ENCODE data around the gene CSPG4. TPM values are rescaled to one million over a fixed set of nuclear protein-coding genes. Genes with fewer than 3 reads are reported as not detected.

CSPG4 gene
- total and polyA plus RNA-seq, 2 of the 8 experiments (the other 6 are each of a cell fraction or from before 2014, with no cell fraction given): 1.4 to 3.0 TPM

- Histone ChIP-seq H3K23me2 (ENCODE audit: low read depth, low read length) (no peaks in the 10 kb centered on the region), H2BK12ac (ENCODE audit: low read depth, low read length) (peak overlapping the region; percentile 50; the same call in 1 of the 2 replicates), H2AFZ (ENCODE audit: low read length) (no peak overlapping the region), H2BK5ac (ENCODE audit: low read depth, low read length) (0 out of 2 replicates have a peak overlapping the region, but pooled peaks have one; percentile 1), H4K91ac (replicated peaks; ENCODE audit: insufficient read length, low read length) (no peak overlapping the region), H3K18ac (ENCODE audit: extremely low read depth, low read length) (no peak overlapping the region; the same call in 1 of the 2 replicates), H3K4me1 (replicated peaks in 1 of 4; ENCODE audit: control insufficient read depth in 3 of 4, insufficient read depth in 4 of 4, low read length in 3 of 4) (peaks cover 8 to 22% (median 13%) of the 10 kb centered on the region in 4 experiments), H4K5ac (ENCODE audit: insufficient read length, low read depth, low read length) (no peak overlapping the region), H2BK20ac (ENCODE audit: low read length) (0 out of 2 replicates have a peak overlapping the region, but pooled peaks have one; percentile 34), H3K9me3 (ENCODE audit: insufficient read depth in 2 of 2, low read depth in 1 of 2, low read length in 1 of 2) (no peaks in the 10 kb centered on the region), H2AK5ac (ENCODE audit: low read depth, low read length) (no peak overlapping the region; the same call in 1 of the 2 replicates), H3K4me2 (ENCODE audit: insufficient read depth in 1 of 2, low read depth in 2 of 2, low read length in 2 of 2) (no peak overlapping the region), H3K79me2 (ENCODE audit: control insufficient read depth in 1 of 2, insufficient read depth in 2 of 2, low read length in 2 of 2) (no peaks in the 10 kb centered on the region), H3K27me3 (replicated peaks in 1 of 4; ENCODE audit: control insufficient read depth in 3 of 4, extremely low read depth in 1 of 4, insufficient read depth in 3 of 4, low read length in 3 of 4) (no peaks in the 10 kb centered on the region), H4K20me1 (replicated peaks in 1 of 2; ENCODE audit: control insufficient read depth in 1 of 2, insufficient read depth in 2 of 2, low read length in 2 of 2) (no peaks in the 10 kb centered on the region), H4K8ac (ENCODE audit: extremely low read depth, insufficient read depth, low read length) (no peak overlapping the region), H2BK15ac (ENCODE audit: low read length) (no peak overlapping the region; the same call in 1 of the 2 replicates), H3K14ac (ENCODE audit: insufficient read length) (no peak overlapping the region), H3K9ac (replicated peaks in 1 of 4; ENCODE audit: extremely low read depth in 1 of 4, low read depth in 3 of 4, low read length in 3 of 4) (no peak overlapping the region), H3K4ac (replicated peaks; ENCODE audit: insufficient read length, low read depth, low read length) (no peak overlapping the region), H2BK120ac (replicated peaks; ENCODE audit: low read depth, low read length) (no peak overlapping the region), H3K4me3 (ENCODE audit: extremely low read depth in 1 of 4, insufficient read depth in 2 of 4, low read depth in 3 of 4, low read length in 4 of 4) (no peak overlapping the region), H3K79me1 (ENCODE audit: low read depth, low read length) (no peaks in the 10 kb centered on the region), H3K36me3 (ENCODE audit: control insufficient read depth in 2 of 4, insufficient read depth in 4 of 4, low read length in 3 of 4) (no peaks in the 10 kb centered on the region), H3K23ac (ENCODE audit: insufficient read length) (no peak overlapping the region), H3K27ac (ENCODE audit: low read depth, low read length) (no peak overlapping the region), H3K56ac (replicated peaks; ENCODE audit: insufficient read length, low read depth, low read length) (no peak overlapping the region)
- TF ChIP-seq CBX8 (IDR thresholded peaks at IDR 0.05; ENCODE audit: borderline replicate concordance, low read depth, low read length) (no peak), EGR1 (IDR thresholded peaks at IDR 0.05; ENCODE audit: borderline replicate concordance, low read depth, low read length) (no peak), HDAC6 (IDR thresholded peaks at IDR 0.05; ENCODE audit: low read depth, low read length) (no peak), HDAC2 (IDR thresholded peaks at IDR 0.05; ENCODE audit: borderline replicate concordance in 1 of 2, low read depth in 2 of 2, low read length in 2 of 2) (no peak), CEBPB (IDR thresholded peaks at IDR 0.05; ENCODE audit: low read depth, low read length) (no peak), KDM1A (IDR thresholded peaks at IDR 0.05; ENCODE audit: borderline replicate concordance, low read length) (no peak), SP2 (IDR thresholded peaks at IDR 0.05; ENCODE audit: low read length) (no peak), SIX5 (IDR thresholded peaks at IDR 0.05; ENCODE audit: low read depth, low read length) (no peak), TEAD4 (IDR thresholded peaks at IDR 0.05; ENCODE audit: low read depth, low read length) (no peak), NANOG (IDR thresholded peaks at IDR 0.05; ENCODE audit: insufficient read depth, low read depth, low read length, poor library complexity, severe bottlenecking) (no peak), SP1 (IDR thresholded peaks at IDR 0.05; ENCODE audit: low read depth, low read length) (no peak)
- POLR2A ChIA-PET (ENCODE audit: partially characterized antibody): interaction anchor here (0.6 kb wide), 1 partner anchor 34 kb away, joined by 4 read pairs; no protein-coding TSS in a partner anchor
- FAIRE-seq (no peak), DNase-seq (ENCODE audit: low read depth in 1 of 2, low spot score in 2 of 2) (no peak)
- CTCF ChIA-PET (ENCODE audit: partially characterized antibody): interaction anchor here (1.3 to 4.0 kb wide), 3 partner anchors 10 to 37 kb away, joined by 5 to 24 read pairs (median 8); no protein-coding TSS in a partner anchor
- WGBS, 2 experiments (ENCODE audit: extremely low coverage in 1 of 2, insufficient coverage in 1 of 2, insufficient read length in 1 of 2, insufficient replicate concordance in 2 of 2, low coverage in 1 of 2, low lambda C conversion rate in 2 of 2, missing lambda C conversion rate in 1 of 2): 73% methylated on average over 6 of the region's 6 CpGs; no CpG with 5 or more reads in 1 of the 2 experiments
Observed at GRCh38 chr15:75695220-75695619, 17.4 kb downstream of the CSPG4 start.

Data from H1 (cell line).